ENCODE measurements around the gene PHF1.

PHF1 gene

GRCh38 chr6:33426590-33427511 is 16.0 kb downstream of the PHF1 start:
- no peak for TF ChIP-seq MAX (IDR thresholded peaks at IDR 0.05; ENCODE audit: low read depth, low read length)
- TF ChIP-seq CTCF (IDR thresholded peaks at IDR 0.05; ENCODE audit: low read depth, low read length), result no peak
- TF ChIP-seq POLR2A (IDR thresholded peaks at IDR 0.05; ENCODE audit: extremely low read depth, insufficient read length), result no peak
- no peak for TF ChIP-seq MYC (IDR thresholded peaks at IDR 0.05; ENCODE audit: low read depth, low read length)
- H3K4me3 ChIP-seq (ENCODE audit: low read depth, low read length), result peak overlapping the region; percentile 93
- peak; percentile 26 for DNase-seq (ENCODE audit: low read depth)

GRCh38 chr6:33427585-33428223 is 16.9 kb downstream of the PHF1 start:
- peak; percentile 47 for DNase-seq (ENCODE audit: low read depth)
- H3K4me3 ChIP-seq (ENCODE audit: low read depth, low read length), result peak overlapping the region; percentile 51
- TF ChIP-seq CTCF (IDR thresholded peaks at IDR 0.05; ENCODE audit: low read depth, low read length) (no peak), MYC (IDR thresholded peaks at IDR 0.05; ENCODE audit: low read depth, low read length) (no peak), POLR2A (IDR thresholded peaks at IDR 0.05; ENCODE audit: extremely low read depth, insufficient read length) (no peak), MAX (IDR thresholded peaks at IDR 0.05; ENCODE audit: low read depth, low read length) (no peak)

- TF ChIP-seq MAX (IDR thresholded peaks at IDR 0.05; ENCODE audit: low read depth, low read length), result peak; percentile 95
- no peak for TF ChIP-seq POLR2A (IDR thresholded peaks at IDR 0.05; ENCODE audit: extremely low read depth, insufficient read length)
- peak; percentile 97 for TF ChIP-seq MYC (IDR thresholded peaks at IDR 0.05; ENCODE audit: low read depth, low read length)
- TF ChIP-seq CTCF (IDR thresholded peaks at IDR 0.05; ENCODE audit: low read depth, low read length), result peak; percentile 47
- H3K4me3 ChIP-seq (ENCODE audit: low read depth, low read length), result peak overlapping the region; percentile 51
- peak; percentile 73 for DNase-seq (ENCODE audit: low read depth)
These were observed 17.6 kb downstream of the PHF1 start for GRCh38 chr6:33428224-33428965.

- no peak for TF ChIP-seq CTCF (IDR thresholded peaks at IDR 0.05; ENCODE audit: low read depth, low read length)
- no peak for TF ChIP-seq MYC (IDR thresholded peaks at IDR 0.05; ENCODE audit: low read depth, low read length)
- TF ChIP-seq POLR2A (IDR thresholded peaks at IDR 0.05; ENCODE audit: extremely low read depth, insufficient read length), result no peak
- TF ChIP-seq MAX (IDR thresholded peaks at IDR 0.05; ENCODE audit: low read depth, low read length), result no peak
- no peak overlapping the region for H3K4me3 ChIP-seq (ENCODE audit: low read depth, low read length)
- DNase-seq (ENCODE audit: low read depth), result no peak
These were observed 18.3 kb downstream of the PHF1 start for GRCh38 chr6:33428966-33429749.

GRCh38 chr6:33429750-33430052 is 18.9 kb downstream of the PHF1 start:
- DNase-seq (ENCODE audit: low read depth), result no peak
- H3K4me3 ChIP-seq (ENCODE audit: low read depth, low read length), result no peak overlapping the region
- no peak for TF ChIP-seq POLR2A (IDR thresholded peaks at IDR 0.05; ENCODE audit: extremely low read depth, insufficient read length)
- TF ChIP-seq MYC (IDR thresholded peaks at IDR 0.05; ENCODE audit: low read depth, low read length), result no peak
- no peak for TF ChIP-seq CTCF (IDR thresholded peaks at IDR 0.05; ENCODE audit: low read depth, low read length)
- no peak for TF ChIP-seq MAX (IDR thresholded peaks at IDR 0.05; ENCODE audit: low read depth, low read length)

All from NB4 (cell line).